H9 (cell line): Measurements from ENCODE around the gene ZNF648. TPM values are rescaled to one million over a fixed set of nuclear protein-coding genes. Genes with fewer than 3 reads are reported as not detected.

Experiments
- DNase-seq: peaks from one replicate; pipeline ENCODE4 v3.0.0-alpha.2; 2017
- H2AFZ ChIP-seq: one replicate; pipeline ENCODE4 v1.6.1; 2013; ENCODE audit warnings: mild to moderate bottlenecking, low read length, control low read depth, moderate library complexity
- H2AK5ac ChIP-seq: 2 replicates; pipeline ENCODE4 v1.6.1; 2013; ENCODE audit warnings: low read length, control low read depth, mixed read lengths; ENCODE audit not compliant: insufficient read length
- H2BK120ac ChIP-seq: one replicate; pipeline ENCODE4 v1.6.1; 2013; ENCODE audit warnings: low read depth, mild to moderate bottlenecking, low read length, control low read depth, inconsistent platforms; ENCODE audit not compliant: poor library complexity, severe bottlenecking
- H2BK12ac ChIP-seq: 2 replicates; pipeline ENCODE4 v1.6.1; 2013; ENCODE audit warnings: low read length, control low read depth, mixed read lengths, low read depth; ENCODE audit not compliant: insufficient read length
- H2BK15ac ChIP-seq: 2 replicates; pipeline ENCODE4 v1.6.1; 2013; ENCODE audit warnings: low read depth, low read length, control low read depth
- H2BK20ac ChIP-seq: one replicate; pipeline ENCODE4 v1.6.1; 2013; ENCODE audit warnings: low read depth, mild to moderate bottlenecking, low read length, control low read depth, inconsistent platforms; ENCODE audit not compliant: poor library complexity, severe bottlenecking
- H2BK5ac ChIP-seq: 2 replicates; pipeline ENCODE4 v1.6.1; 2013; ENCODE audit warnings: low read length, control low read depth, mixed read lengths; ENCODE audit not compliant: insufficient read length
- H3K14ac ChIP-seq: 2 replicates; pipeline ENCODE4 v1.6.1; 2013; ENCODE audit warnings: low read length, control low read depth; ENCODE audit not compliant: insufficient read depth
- H3K18ac ChIP-seq: 2 replicates; pipeline ENCODE4 v1.6.1; 2013; ENCODE audit warnings: low read depth, mild to moderate bottlenecking, mixed read lengths, low read length, control low read depth; ENCODE audit not compliant: insufficient read length
- H3K23ac ChIP-seq: 2 replicates; pipeline ENCODE4 v1.6.1; 2013; ENCODE audit warnings: low read length, control low read depth, mixed read lengths, low read depth; ENCODE audit not compliant: insufficient read length
- H3K23me2 ChIP-seq: 2 replicates; pipeline ENCODE4 v1.6.1; 2013; ENCODE audit warnings: low read depth, mild to moderate bottlenecking, mixed read lengths, low read length, control low read depth; ENCODE audit not compliant: insufficient read length, poor library complexity, severe bottlenecking
- H3K27ac ChIP-seq: 2 replicates; pipeline ENCODE4 v1.5.1; 2013; ENCODE audit warnings: low read length, control low read depth, mixed read lengths, low read depth; ENCODE audit not compliant: insufficient read length
- H3K27me3 ChIP-seq: 2 replicates; pipeline ENCODE4 v1.6.1; 2013; ENCODE audit warnings: low read length, control low read depth, inconsistent platforms; ENCODE audit not compliant: insufficient read depth
- H3K4ac ChIP-seq: 2 replicates; pipeline ENCODE4 v1.6.1; 2013; ENCODE audit warnings: low read depth, mild to moderate bottlenecking, control low read depth, inconsistent platforms, low read length, moderate library complexity
- H3K4me1 ChIP-seq: 2 replicates; pipeline ENCODE4 v1.6.1; 2013; ENCODE audit warnings: low read length, control low read depth, inconsistent platforms; ENCODE audit not compliant: insufficient read depth
- H3K4me2 ChIP-seq: 2 replicates; pipeline ENCODE4 v1.6.1; 2013; ENCODE audit warnings: low read length, control low read depth, mixed read lengths; ENCODE audit not compliant: insufficient read length, insufficient read depth
- H3K56ac ChIP-seq: 2 replicates; pipeline ENCODE4 v1.6.1; 2013; ENCODE audit warnings: low read depth, mild to moderate bottlenecking, mixed read lengths, low read length, control low read depth; ENCODE audit not compliant: insufficient read length
- H3K79me1 ChIP-seq: 2 replicates; pipeline ENCODE4 v1.6.1; 2013; ENCODE audit warnings: low read depth, mild to moderate bottlenecking, moderate library complexity, low read length, control low read depth, inconsistent platforms; ENCODE audit not compliant: insufficient read depth, poor library complexity, severe bottlenecking
- H3K79me2 ChIP-seq: 2 replicates; pipeline ENCODE4 v1.6.1; 2013; ENCODE audit warnings: low read length, control low read depth, inconsistent platforms; ENCODE audit not compliant: insufficient read depth
- H3K9ac ChIP-seq: 2 replicates; pipeline ENCODE4 v1.6.1; 2013; ENCODE audit warnings: low read length, control low read depth, mixed read lengths; ENCODE audit not compliant: insufficient read length; ENCODE audit errors: extremely low read depth
- H3K9me3 ChIP-seq: one replicate; pipeline ENCODE4 v1.6.1; 2013; ENCODE audit warnings: low read depth, low read length, inconsistent platforms; ENCODE audit not compliant: control insufficient read depth
- H3T11ph ChIP-seq: one replicate; pipeline ENCODE4 v1.6.1; 2013; ENCODE audit warnings: mild to moderate bottlenecking, low read length, control low read depth, inconsistent platforms
- H4K20me1 ChIP-seq: one replicate; pipeline ENCODE4 v1.6.1; 2013; ENCODE audit not compliant: control insufficient read depth, insufficient read length, insufficient read depth
- H4K5ac ChIP-seq: 2 replicates; pipeline ENCODE4 v1.6.1; 2013; ENCODE audit warnings: low read depth, mild to moderate bottlenecking, mixed read lengths, low read length, control low read depth; ENCODE audit not compliant: insufficient read length
- H4K8ac ChIP-seq: replicated peaks from 2 replicates; pipeline ENCODE4 v1.6.1; 2013; ENCODE audit warnings: low read length, control low read depth, mixed read lengths, low read depth; ENCODE audit not compliant: insufficient read length
- H4K91ac ChIP-seq: 2 replicates; pipeline ENCODE4 v1.6.1; 2013; ENCODE audit warnings: low read depth, mild to moderate bottlenecking, moderate library complexity, mixed read lengths, low read length, control low read depth; ENCODE audit not compliant: insufficient read length
- H3K27ac Mint-ChIP-seq, 3 experiments: 2 replicates in 2 of 3; 3 replicates in 1 of 3; pipeline ENCODE4 v1.8.0; 2020 to 2021; ENCODE audit warnings: mixed read lengths in 3 of 3, mild to moderate bottlenecking in 1 of 3, moderate library complexity in 1 of 3
- H3K27me3 Mint-ChIP-seq: 2 replicates; pipeline ENCODE4 v1.8.0; 2021; ENCODE audit warnings: low read depth, mild to moderate bottlenecking, moderate library complexity, mixed read lengths
- H3K36me3 Mint-ChIP-seq, 3 experiments: 2 replicates in 2 of 3; 3 replicates in 1 of 3; pipeline ENCODE4 v1.8.0; 2020 to 2021; ENCODE audit warnings: low read depth in 3 of 3, mixed read lengths in 3 of 3; ENCODE audit not compliant: insufficient read depth in 1 of 3
- H3K4me1 Mint-ChIP-seq, 2 experiments: 2 replicates each; pipeline ENCODE4 v1.8.0; 2020; ENCODE audit warnings: mixed read lengths in 2 of 2
- H3K4me3 Mint-ChIP-seq, 2 experiments: 2 replicates in 1 of 2; 3 replicates in 1 of 2; pipeline ENCODE4 v1.8.0; 2020 to 2021; ENCODE audit warnings: mild to moderate bottlenecking in 2 of 2, mixed read lengths in 2 of 2, moderate library complexity in 1 of 2
- H3K9me3 Mint-ChIP-seq, 2 experiments: 2 replicates in 1 of 2; 3 replicates in 1 of 2; pipeline ENCODE4 v1.8.0; 2020; ENCODE audit warnings: mild to moderate bottlenecking in 2 of 2, mixed read lengths in 2 of 2, moderate library complexity in 1 of 2
- CTCF ChIP-seq: fragments of 200-600 bp; sonication (generic); conservative IDR thresholded peaks from 3 replicates; pipeline ENCODE4 v1.8.0; 2021; ENCODE audit warnings: antibody characterized with exemption, mild to moderate bottlenecking
- WGBS: extraction: QIAGEN DNeasy Blood & Tissue Kit; methylation state at CpG from one replicate; pipeline ENCODE4 v1.1.7; 2013; ENCODE audit warnings: missing lambda C conversion rate, low lambda C conversion rate, mixed read lengths; ENCODE audit not compliant: insufficient read length; ENCODE audit errors: extremely low coverage; 5-methylcytosine and 5-hydroxymethylcytosine counted together
- total RNA-seq: library from RNA; stranded (reverse); gene quantifications from 2 replicates; pipeline ENCODE4 v1.2.1, GENCODE V29; 2021

ZNF648 gene
- total RNA-seq, 1 experiment from 2014 or later, result 1.4 TPM

DNA sequence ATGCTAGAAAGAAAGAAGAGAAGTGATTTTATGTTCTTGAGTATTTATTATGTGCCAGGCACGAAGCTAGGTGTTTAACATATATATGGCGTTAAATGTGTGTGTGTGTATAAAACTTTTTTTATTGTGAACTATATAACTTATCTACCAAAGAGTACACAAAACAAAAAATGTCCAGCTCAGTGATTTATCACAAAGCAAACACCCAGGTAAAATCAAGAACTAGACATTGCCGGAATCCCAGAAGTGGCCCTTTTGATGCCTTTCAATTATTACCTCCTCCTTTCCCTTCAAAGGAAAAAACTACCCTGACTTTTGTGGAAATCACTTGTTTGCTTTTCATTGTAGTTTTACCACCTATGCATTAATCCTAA is 40.5 kb upstream of the ZNF648 start:
- H3K18ac ChIP-seq, result no peak overlapping the region
- no peaks in the 10 kb centered on the region for H3K9me3 ChIP-seq
- H3K79me1 ChIP-seq, result no peaks in the 10 kb centered on the region
- Mint-ChIP-seq H3K4me1 (peaks cover 30 to 42% of the 10 kb centered on the region in 2 experiments), H3K36me3 (peaks cover 4 to 28% (median 8%) of the 10 kb centered on the region in 3 experiments; a peak in 6 of 7 replicates), H3K9me3 (peaks cover 4 to 11% of the 10 kb centered on the region in 2 experiments), H3K27ac (peak overlapping the region; percentile 97 to 99 (median 97)), H3K4me3 (peak overlapping the region; percentile 28 to 36; a peak in 3 of 5 replicates), H3K27me3 (no peaks in the 10 kb centered on the region)
- no peak overlapping the region for H3K56ac ChIP-seq
- TF ChIP-seq CTCF, result no peak
- no peak overlapping the region for H3K23ac ChIP-seq
- no peak overlapping the region for H2BK5ac ChIP-seq
- no peaks in the 10 kb centered on the region for H3K79me2 ChIP-seq
- no peak overlapping the region for H3T11ph ChIP-seq
- no peak overlapping the region for H4K91ac ChIP-seq
- H4K8ac ChIP-seq, result no peak overlapping the region
- H2BK12ac ChIP-seq, result no peak overlapping the region
- no peaks in the 10 kb centered on the region for H4K20me1 ChIP-seq
- H2BK120ac ChIP-seq, result no peak overlapping the region
- no peak for DNase-seq
- no peak overlapping the region for H3K9ac ChIP-seq
- H3K14ac ChIP-seq, result no peak overlapping the region
- H3K27ac ChIP-seq, result peak overlapping the region; percentile 92
- H2BK20ac ChIP-seq, result no peak overlapping the region
- no peaks in the 10 kb centered on the region for H3K27me3 ChIP-seq
- no peak overlapping the region for H2AK5ac ChIP-seq
- H2BK15ac ChIP-seq, result no peak overlapping the region
- peaks cover 7% of the 10 kb centered on the region for H3K4me1 ChIP-seq
- H3K23me2 ChIP-seq, result no peaks in the 10 kb centered on the region
- no CpG with 5 or more reads among the region's 3 CpGs for WGBS
- no peak overlapping the region for H4K5ac ChIP-seq
- H3K4me2 ChIP-seq, result peak overlapping the region; percentile 10
- H2AFZ ChIP-seq, result no peak overlapping the region
- H3K4ac ChIP-seq, result no peak overlapping the region
